K562 (cell line): ENCODE data around the gene ANAPC16. TPM values are rescaled to one million over a fixed set of nuclear protein-coding genes. Genes with fewer than 3 reads are reported as not detected.

Source experiments
- CC2D1A ChIP-seq: fragments of 450-650 bp; IDR thresholded peaks from 2 replicates; pipeline ENCODE4 v1.6.1; 2017; ENCODE audit warnings: mild to moderate bottlenecking
- CHD1 ChIP-seq: fragments of 200-600 bp; sonication (generic); IDR thresholded peaks from one replicate; pipeline ENCODE4 v1.6.1; 2012; ENCODE audit warnings: mild to moderate bottlenecking, moderate library complexity, low read length, inconsistent platforms
- CREB1 ChIP-seq, 2 experiments: sonication (generic) in 1 of 2; formaldehyde crosslinking in 1 of 2; IDR thresholded peaks; 2 replicates each; pipeline versions ENCODE4 v1.6.1 to v1.8.0; 2012 to 2022; ENCODE audit warnings: inconsistent platforms in 1 of 2, mild to moderate bottlenecking in 1 of 2, missing genetic modification reagents in 1 of 2, moderate library complexity in 1 of 2
- ERF ChIP-seq: fragments of 450-650 bp; formaldehyde crosslinking; IDR thresholded peaks from 2 replicates; pipeline ENCODE4 v1.4.0; 2020; ENCODE audit warnings: mild to moderate bottlenecking, mixed read lengths
- GABPB1 ChIP-seq: sonication (generic); formaldehyde crosslinking; IDR thresholded peaks from 2 replicates; pipeline ENCODE4 v1.8.0; 2022; ENCODE audit warnings: mild to moderate bottlenecking, missing genetic modification reagents
- HOXB6 ChIP-seq: fragments of 250-450 bp; sonication (Bioruptor Pico); IDR thresholded peaks from 2 replicates; pipeline ENCODE4 v1.5.1; 2022; ENCODE audit warnings: mild to moderate bottlenecking, borderline replicate concordance
- PHTF2 ChIP-seq: fragments of 250-450 bp; sonication (Bioruptor Pico); IDR thresholded peaks from 2 replicates; pipeline ENCODE4 v1.5.0; 2021; ENCODE audit warnings: mild to moderate bottlenecking
- PRMT5 ChIP-seq: sonication (generic); formaldehyde crosslinking; IDR thresholded peaks from 2 replicates; pipeline ENCODE4 v1.5.0; 2020; ENCODE audit warnings: missing genetic modification reagents
- RNF2 ChIP-seq: sonication (generic); IDR thresholded peaks from 2 replicates; pipeline ENCODE4 v1.6.1; 2016
- ZNF23 ChIP-seq: fragments of 250-450 bp; sonication (Bioruptor Pico); IDR thresholded peaks from 2 replicates; pipeline ENCODE4 v1.4.0; 2020; ENCODE audit warnings: mild to moderate bottlenecking
- ZSCAN29 ChIP-seq: fragments of 450-650 bp; IDR thresholded peaks from 2 replicates; pipeline ENCODE4 v1.6.1; 2017
- ZSCAN32 ChIP-seq: fragments of 450-650 bp; formaldehyde crosslinking; IDR thresholded peaks from 2 replicates; pipeline ENCODE4 v1.4.0; 2020; ENCODE audit warnings: mild to moderate bottlenecking, moderate library complexity
- polyA plus RNA-seq, 8 experiments: library from polyadenylated mRNA; depleted of rRNA in 4 of 8; stranded (reverse) in 5 of 8; unstranded in 3 of 8; fragments of >200 nt; fragmentation: Nextera tagmentation in 2 of 8; fragmentation: Illumina TruSeq in 1 of 8; extraction: Ambion mirVana in 2 of 8; extraction: Trizol in 1 of 8; gene quantifications; 2 replicates each; pipeline versions ENCODE4 v1.2.1 to v1.2.3, GENCODE V29; 2011 to 2014; ENCODE audit warnings: inconsistent platforms in 1 of 8, missing spikeins in 1 of 8
- total RNA-seq, 7 experiments: library from RNA; depleted of rRNA in 6 of 7; stranded (reverse); fragments of >200 nt in 6 of 7; fragmentation: Illumina TruSeq in 2 of 7; extraction: Trizol in 2 of 7; gene quantifications; 2 replicates each; pipeline versions ENCODE4 v1.2.1 to v1.2.3, GENCODE V29; 2011 to 2021; ENCODE audit warnings: low replicate concordance in 1 of 7
- TF ChIP-seq, protein P1 (sequence below): sonication (generic); formaldehyde crosslinking; IDR thresholded peaks from 2 replicates; pipeline ENCODE4 v1.9.0; 2022; ENCODE audit warnings: mild to moderate bottlenecking, missing genetic modification reagents
- TF ChIP-seq, protein P2 (sequence below): fragments of 250-450 bp; sonication (Bioruptor Pico); IDR thresholded peaks from 2 replicates; pipeline ENCODE4 v1.5.0; 2021
- TF ChIP-seq, protein P3 (sequence below): sonication (generic); formaldehyde crosslinking; IDR thresholded peaks from 2 replicates; pipeline ENCODE4 v1.8.1; 2023; ENCODE audit warnings: mild to moderate bottlenecking, missing genetic modification reagents
- TF ChIP-seq, protein P4 (sequence below): fragments of 250-450 bp; sonication (Bioruptor Pico); IDR thresholded peaks from 2 replicates; pipeline ENCODE4 v1.8.0; 2021; ENCODE audit warnings: moderate library complexity, mild to moderate bottlenecking, inconsistent platforms
- TF ChIP-seq, protein P5 (sequence below): fragments of 250-450 bp; sonication (Bioruptor Pico); IDR thresholded peaks from 2 replicates; pipeline ENCODE4 v1.5.0; 2021; ENCODE audit warnings: mild to moderate bottlenecking, borderline replicate concordance
- TF ChIP-seq, protein P6 (sequence below), 3 experiments: IDR thresholded peaks in 2 of 3; conservative IDR thresholded peaks in 1 of 3; 2 replicates each; pipeline ENCODE4 v1.5.1; 2011 to 2012; ENCODE audit warnings: low read length in 3 of 3, mild to moderate bottlenecking in 3 of 3, control low read depth in 2 of 3, improper control_type of control experiment in 1 of 3, inconsistent platforms in 1 of 3, low read depth in 1 of 3, mixed read lengths in 1 of 3, moderate library complexity in 1 of 3; ENCODE audit not compliant: insufficient read depth in 2 of 3

The ANAPC16 gene
- total and polyA plus RNA-seq, 9 of the 15 experiments (the other 6 are each of a cell fraction or from before 2014, with no cell fraction given), result 42.6 to 208 (median 108) TPM

DNA sequence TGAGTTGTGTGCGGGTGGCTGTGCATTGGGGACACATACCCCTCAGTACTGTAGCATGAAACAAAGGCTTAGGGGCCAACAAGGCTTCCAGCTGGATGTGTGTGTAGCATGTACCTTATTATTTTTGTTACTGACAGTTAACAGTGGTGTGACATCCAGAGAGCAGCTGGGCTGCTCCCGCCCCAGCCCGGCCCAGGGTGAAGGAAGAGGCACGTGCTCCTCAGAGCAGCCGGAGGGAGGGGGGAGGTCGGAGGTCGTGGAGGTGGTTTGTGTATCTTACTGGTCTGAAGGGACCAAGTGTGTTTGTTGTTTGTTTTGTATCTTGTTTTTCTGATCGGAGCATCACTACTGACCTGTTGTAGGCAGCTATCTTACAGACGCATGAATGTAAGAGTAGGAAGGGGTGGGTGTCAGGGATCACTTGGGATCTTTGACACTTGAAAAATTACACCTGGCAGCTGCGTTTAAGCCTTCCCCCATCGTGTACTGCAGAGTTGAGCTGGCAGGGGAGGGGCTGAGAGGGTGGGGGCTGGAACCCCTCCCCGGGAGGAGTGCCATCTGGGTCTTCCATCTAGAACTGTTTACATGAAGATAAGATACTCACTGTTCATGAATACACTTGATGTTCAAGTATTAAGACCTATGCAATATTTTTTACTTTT, 59.7 kb downstream of the ANAPC16 start (continued):
- TF ChIP-seq, protein P1, sequence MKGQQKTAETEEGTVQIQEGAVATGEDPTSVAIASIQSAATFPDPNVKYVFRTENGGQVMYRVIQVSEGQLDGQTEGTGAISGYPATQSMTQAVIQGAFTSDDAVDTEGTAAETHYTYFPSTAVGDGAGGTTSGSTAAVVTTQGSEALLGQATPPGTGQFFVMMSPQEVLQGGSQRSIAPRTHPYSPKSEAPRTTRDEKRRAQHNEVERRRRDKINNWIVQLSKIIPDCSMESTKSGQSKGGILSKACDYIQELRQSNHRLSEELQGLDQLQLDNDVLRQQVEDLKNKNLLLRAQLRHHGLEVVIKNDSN (CRISPR knock-in tag), result peak; percentile 84
- TF ChIP-seq HOXB6 (CRISPR knock-in tag), result peak; percentile 3; the same call in 1 of the 2 replicates
- no peak for TF ChIP-seq CHD1
- peak; percentile 66; the same call in 1 of the 2 replicates for TF ChIP-seq GABPB1 (CRISPR knock-in tag)
- peak; percentile 87; the same call in 1 of the 2 replicates for TF ChIP-seq PHTF2
- TF ChIP-seq CREB1 (IDR thresholded peaks at IDR 0.05), result 0 out of 2 replicates have a peak, but pooled peaks have one; percentile 24
- peak; percentile 47; the same call in 1 of the 2 replicates for TF ChIP-seq CREB1 (CRISPR knock-in tag; IDR thresholded peaks at IDR 0.05)
- TF ChIP-seq, protein P2, sequence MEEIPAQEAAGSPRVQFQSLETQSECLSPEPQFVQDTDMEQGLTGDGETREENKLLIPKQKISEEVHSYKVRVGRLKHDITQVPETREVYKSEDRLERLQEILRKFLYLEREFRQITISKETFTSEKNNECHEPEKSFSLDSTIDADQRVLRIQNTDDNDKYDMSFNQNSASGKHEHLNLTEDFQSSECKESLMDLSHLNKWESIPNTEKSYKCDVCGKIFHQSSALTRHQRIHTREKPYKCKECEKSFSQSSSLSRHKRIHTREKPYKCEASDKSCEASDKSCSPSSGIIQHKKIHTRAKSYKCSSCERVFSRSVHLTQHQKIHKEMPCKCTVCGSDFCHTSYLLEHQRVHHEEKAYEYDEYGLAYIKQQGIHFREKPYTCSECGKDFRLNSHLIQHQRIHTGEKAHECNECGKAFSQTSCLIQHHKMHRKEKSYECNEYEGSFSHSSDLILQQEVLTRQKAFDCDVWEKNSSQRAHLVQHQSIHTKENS (CRISPR knock-in tag), result peak; percentile 57
- peak; percentile 58; the same call in 1 of the 2 replicates for TF ChIP-seq ZSCAN32 (CRISPR knock-in tag)
- TF ChIP-seq, protein P3, sequence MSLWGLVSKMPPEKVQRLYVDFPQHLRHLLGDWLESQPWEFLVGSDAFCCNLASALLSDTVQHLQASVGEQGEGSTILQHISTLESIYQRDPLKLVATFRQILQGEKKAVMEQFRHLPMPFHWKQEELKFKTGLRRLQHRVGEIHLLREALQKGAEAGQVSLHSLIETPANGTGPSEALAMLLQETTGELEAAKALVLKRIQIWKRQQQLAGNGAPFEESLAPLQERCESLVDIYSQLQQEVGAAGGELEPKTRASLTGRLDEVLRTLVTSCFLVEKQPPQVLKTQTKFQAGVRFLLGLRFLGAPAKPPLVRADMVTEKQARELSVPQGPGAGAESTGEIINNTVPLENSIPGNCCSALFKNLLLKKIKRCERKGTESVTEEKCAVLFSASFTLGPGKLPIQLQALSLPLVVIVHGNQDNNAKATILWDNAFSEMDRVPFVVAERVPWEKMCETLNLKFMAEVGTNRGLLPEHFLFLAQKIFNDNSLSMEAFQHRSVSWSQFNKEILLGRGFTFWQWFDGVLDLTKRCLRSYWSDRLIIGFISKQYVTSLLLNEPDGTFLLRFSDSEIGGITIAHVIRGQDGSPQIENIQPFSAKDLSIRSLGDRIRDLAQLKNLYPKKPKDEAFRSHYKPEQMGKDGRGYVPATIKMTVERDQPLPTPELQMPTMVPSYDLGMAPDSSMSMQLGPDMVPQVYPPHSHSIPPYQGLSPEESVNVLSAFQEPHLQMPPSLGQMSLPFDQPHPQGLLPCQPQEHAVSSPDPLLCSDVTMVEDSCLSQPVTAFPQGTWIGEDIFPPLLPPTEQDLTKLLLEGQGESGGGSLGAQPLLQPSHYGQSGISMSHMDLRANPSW (CRISPR knock-in tag), result no peak
- TF ChIP-seq PRMT5 (CRISPR knock-in tag), result no peak
- TF ChIP-seq ERF (CRISPR knock-in tag), result peak; percentile 50; the same call in 1 of the 2 replicates
- TF ChIP-seq, protein P4, sequence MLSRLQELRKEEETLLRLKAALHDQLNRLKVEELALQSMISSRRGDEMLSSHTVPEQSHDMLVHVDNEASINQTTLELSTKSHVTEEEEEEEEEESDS, result no peak
- TF ChIP-seq, protein P5, sequence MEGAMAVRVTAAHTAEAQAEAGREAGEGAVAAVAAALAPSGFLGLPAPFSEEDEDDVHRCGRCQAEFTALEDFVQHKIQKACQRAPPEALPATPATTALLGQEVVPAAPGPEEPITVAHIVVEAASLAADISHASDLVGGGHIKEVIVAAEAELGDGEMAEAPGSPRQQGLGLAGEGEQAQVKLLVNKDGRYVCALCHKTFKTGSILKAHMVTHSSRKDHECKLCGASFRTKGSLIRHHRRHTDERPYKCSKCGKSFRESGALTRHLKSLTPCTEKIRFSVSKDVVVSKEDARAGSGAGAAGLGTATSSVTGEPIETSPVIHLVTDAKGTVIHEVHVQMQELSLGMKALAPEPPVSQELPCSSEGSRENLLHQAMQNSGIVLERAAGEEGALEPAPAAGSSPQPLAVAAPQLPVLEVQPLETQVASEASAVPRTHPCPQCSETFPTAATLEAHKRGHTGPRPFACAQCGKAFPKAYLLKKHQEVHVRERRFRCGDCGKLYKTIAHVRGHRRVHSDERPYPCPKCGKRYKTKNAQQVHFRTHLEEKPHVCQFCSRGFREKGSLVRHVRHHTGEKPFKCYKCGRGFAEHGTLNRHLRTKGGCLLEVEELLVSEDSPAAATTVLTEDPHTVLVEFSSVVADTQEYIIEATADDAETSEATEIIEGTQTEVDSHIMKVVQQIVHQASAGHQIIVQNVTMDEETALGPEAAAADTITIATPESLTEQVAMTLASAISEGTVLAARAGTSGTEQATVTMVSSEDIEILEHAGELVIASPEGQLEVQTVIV (CRISPR knock-in tag), result 0 out of 2 replicates have a peak, but pooled peaks have one; percentile 26
- TF ChIP-seq ZNF23, result no peak
- no peak for TF ChIP-seq ZSCAN29
- no peak for TF ChIP-seq CC2D1A
- TF ChIP-seq, protein P6, sequence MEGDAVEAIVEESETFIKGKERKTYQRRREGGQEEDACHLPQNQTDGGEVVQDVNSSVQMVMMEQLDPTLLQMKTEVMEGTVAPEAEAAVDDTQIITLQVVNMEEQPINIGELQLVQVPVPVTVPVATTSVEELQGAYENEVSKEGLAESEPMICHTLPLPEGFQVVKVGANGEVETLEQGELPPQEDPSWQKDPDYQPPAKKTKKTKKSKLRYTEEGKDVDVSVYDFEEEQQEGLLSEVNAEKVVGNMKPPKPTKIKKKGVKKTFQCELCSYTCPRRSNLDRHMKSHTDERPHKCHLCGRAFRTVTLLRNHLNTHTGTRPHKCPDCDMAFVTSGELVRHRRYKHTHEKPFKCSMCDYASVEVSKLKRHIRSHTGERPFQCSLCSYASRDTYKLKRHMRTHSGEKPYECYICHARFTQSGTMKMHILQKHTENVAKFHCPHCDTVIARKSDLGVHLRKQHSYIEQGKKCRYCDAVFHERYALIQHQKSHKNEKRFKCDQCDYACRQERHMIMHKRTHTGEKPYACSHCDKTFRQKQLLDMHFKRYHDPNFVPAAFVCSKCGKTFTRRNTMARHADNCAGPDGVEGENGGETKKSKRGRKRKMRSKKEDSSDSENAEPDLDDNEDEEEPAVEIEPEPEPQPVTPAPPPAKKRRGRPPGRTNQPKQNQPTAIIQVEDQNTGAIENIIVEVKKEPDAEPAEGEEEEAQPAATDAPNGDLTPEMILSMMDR (IDR thresholded peaks at IDR 0.05 in 2 of 3, conservative IDR thresholded peaks at IDR 0.05 in 1 of 3; ENCODE audit: insufficient read depth in 2 of 3, low read depth in 1 of 3, low read length in 3 of 3), result no peak
- TF ChIP-seq RNF2, result no peak
